OCI-LY7 (cell line): ENCODE data around the gene CDK14. TPM values are rescaled to one million over a fixed set of nuclear protein-coding genes. Genes with fewer than 3 reads are reported as not detected.

Experiments
- BruUV-seq: library from RNA; stranded (reverse); fragments of 400-500 nt; replicated peaks from 2 replicates; lab custom pipeline; 2021; lab: Mats Ljungman, UMichigan
- CTCF ChIA-PET: fragments of 300-600 bp; sonication (Branson Sonifier 250); formaldehyde crosslinking; loops from one replicate; lab custom pipeline; 2022; ENCODE audit warnings: antibody characterized with exemption; ENCODE audit not compliant: unreplicated experiment; lab: Charles Lee
- POLR2A ChIA-PET: fragments of 300-600 bp; sonication (Branson Sonifier 250); formaldehyde crosslinking; loops from one replicate; lab custom pipeline; 2022; ENCODE audit warnings: antibody characterized with exemption; lab: Charles Lee
- DNase-seq: peaks from one replicate; pipeline ENCODE4 v3.0.0-alpha.2; 2015; ENCODE audit warnings: low spot score
- H2AFZ ChIP-seq: fragments of 200-600 bp; sonication (generic), shearing (Covaris generic); 2 replicates; pipeline ENCODE4 v1.6.1; 2014; ENCODE audit warnings: mild to moderate bottlenecking, antibody characterized with exemption, low read length, moderate library complexity
- H3K27ac ChIP-seq: fragments of 200-600 bp; sonication (generic); 2 replicates; pipeline ENCODE4 v1.5.1; 2014; ENCODE audit warnings: mixed run types, low read depth, mild to moderate bottlenecking, moderate library complexity, low read length, inconsistent platforms; ENCODE audit not compliant: poor library complexity, severe bottlenecking
- H3K36me3 ChIP-seq: fragments of 200-600 bp; sonication (generic); 2 replicates; pipeline ENCODE4 v1.6.1; 2014; ENCODE audit warnings: mild to moderate bottlenecking, antibody characterized with exemption, low read length, moderate library complexity, mixed read lengths; ENCODE audit not compliant: insufficient read depth
- H3K4me1 ChIP-seq: fragments of 200-600 bp; sonication (generic); 2 replicates; pipeline ENCODE4 v1.5.1; 2014; ENCODE audit warnings: mild to moderate bottlenecking, low read length; ENCODE audit not compliant: insufficient read depth, poor library complexity, severe bottlenecking
- H3K4me2 ChIP-seq: fragments of 200-600 bp; sonication (generic); 2 replicates; pipeline ENCODE4 v1.6.1; 2014; ENCODE audit warnings: mild to moderate bottlenecking, low read length
- H3K4me3 ChIP-seq: fragments of 200-600 bp; sonication (generic); 2 replicates; pipeline ENCODE4 v1.5.1; 2014; ENCODE audit warnings: mild to moderate bottlenecking, low read depth, low read length; ENCODE audit not compliant: poor library complexity, severe bottlenecking
- H3K79me2 ChIP-seq: fragments of 200-600 bp; sonication (generic); 2 replicates; pipeline ENCODE4 v1.6.1; 2016; ENCODE audit warnings: low read depth, mild to moderate bottlenecking, low read length, moderate library complexity, mixed read lengths; ENCODE audit not compliant: insufficient read depth
- H3K9me2 ChIP-seq: fragments of 200-600 bp; sonication (generic); 2 replicates; pipeline ENCODE4 v1.6.1; 2016; ENCODE audit warnings: mild to moderate bottlenecking, low read length, mixed read lengths; ENCODE audit not compliant: insufficient read depth
- H3K9me3 ChIP-seq: fragments of 200-600 bp; sonication (generic); 2 replicates; pipeline ENCODE4 v1.6.1; 2014; ENCODE audit warnings: mild to moderate bottlenecking, mixed run types, low read length, mixed read lengths
- H4K20me1 ChIP-seq: fragments of 200-600 bp; sonication (generic); 2 replicates; pipeline ENCODE4 v1.6.1; 2014; ENCODE audit warnings: mild to moderate bottlenecking, antibody characterized with exemption, low read length, moderate library complexity, mixed read lengths; ENCODE audit not compliant: insufficient read depth
- CTCF ChIP-seq: fragments of 200-600 bp; sonication (generic); conservative IDR thresholded peaks from 2 replicates; pipeline ENCODE4 v1.5.1; 2014; ENCODE audit warnings: mild to moderate bottlenecking, antibody characterized with exemption, low read length, moderate library complexity, mixed read lengths
- EZH2phosphoT487 ChIP-seq: fragments of 200-600 bp; sonication (generic); IDR thresholded peaks from 2 replicates; pipeline ENCODE4 v1.6.1; 2018; ENCODE audit warnings: low read depth, borderline replicate concordance, mild to moderate bottlenecking, mixed run types, antibody characterized with exemption, low read length, moderate library complexity, mixed read lengths
- intact Hi-C: fragments of 100-400 bp; cut with micrococcal nuclease; formaldehyde crosslinking; loops from one replicate; pipeline ENCODE4 v1.10.0; 2022; ENCODE audit not compliant: unreplicated experiment
- total RNA-seq, 2 experiments: library from RNA; depleted of rRNA in 1 of 2; stranded (reverse); fragments of >200 nt in 1 of 2; shearing (Covaris generic) in 1 of 2; gene quantifications; 2 replicates each; pipeline ENCODE4 v1.2.3, GENCODE V29; 2014 to 2022

CDK14 gene
- total RNA-seq, 2 experiments from 2014 or later = 90.7 to 111 TPM

GRCh38 chr7:90946730-90947501 is 350.8 kb downstream of the CDK14 start:
- ChIA-PET POLR2A (interaction anchor here (2.2 kb wide), 1 partner anchor 29 kb away, joined by 6 read pairs; no protein-coding TSS in a partner anchor), CTCF (no interaction called here)

GRCh38 chr7:90948085-90948484 is 352.0 kb downstream of the CDK14 start:
- Histone ChIP-seq H3K4me2 (no peak overlapping the region), H3K4me1 (no peaks in the 10 kb centered on the region), H3K27ac (no peak overlapping the region), H3K36me3 (0 out of 2 replicates have a peak, but pooled peaks cover 4% of the 10 kb centered on the region), H3K79me2 (no peaks in the 10 kb centered on the region), H3K9me3 (no peaks in the 10 kb centered on the region), H3K9me2 (no peaks in the 10 kb centered on the region), H2AFZ (no peak overlapping the region), H4K20me1 (no peaks in the 10 kb centered on the region), H3K4me3 (no peak overlapping the region)
- ChIA-PET POLR2A (no interaction called here), CTCF (no interaction called here)
- TF ChIP-seq CTCF (no peak), EZH2phosphoT487 (no peak)
- DNase-seq = no peak
- BruUV-seq = no TSS peak
- intact Hi-C loops = no loop called here

More at GRCh38 chr7:90946730-90947501, 350.8 kb downstream of the CDK14 start:
- no peak overlapping the region for H3K4me2 ChIP-seq
- no peaks in the 10 kb centered on the region for H4K20me1 ChIP-seq
- no peak overlapping the region for H3K27ac ChIP-seq
- H3K79me2 ChIP-seq = no peaks in the 10 kb centered on the region
- no peaks in the 10 kb centered on the region for H3K9me2 ChIP-seq
- H3K36me3 ChIP-seq = 0 out of 2 replicates have a peak, but pooled peaks cover 4% of the 10 kb centered on the region
- no peak for DNase-seq
- H3K4me1 ChIP-seq = no peaks in the 10 kb centered on the region
- no peaks in the 10 kb centered on the region for H3K9me3 ChIP-seq
- TF ChIP-seq CTCF (no peak), EZH2phosphoT487 (no peak)
- intact Hi-C loops = no loop called here
- no peak overlapping the region for H3K4me3 ChIP-seq
- BruUV-seq = no TSS peak
- no peak overlapping the region for H2AFZ ChIP-seq

DNA sequence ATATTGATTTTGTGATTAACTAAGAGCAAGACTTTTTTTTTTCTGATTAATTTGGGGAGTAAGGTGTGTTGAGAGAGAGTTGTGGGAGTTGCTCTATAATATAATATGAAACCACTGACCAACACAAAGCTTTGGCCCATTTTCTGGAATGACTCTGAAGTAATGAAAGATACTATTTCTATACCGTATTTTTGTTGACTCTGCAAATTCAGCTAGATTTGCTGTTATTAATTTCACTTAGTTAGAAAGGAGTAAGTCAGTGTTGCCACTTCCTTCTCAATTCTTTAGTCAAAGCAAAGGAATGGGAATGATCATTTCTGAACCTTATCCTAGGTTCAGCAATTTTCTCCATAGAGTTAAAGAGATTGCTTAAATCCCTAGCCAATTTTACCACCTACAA is 355.1 kb downstream of the CDK14 start:
- no peaks in the 10 kb centered on the region for H3K4me1 ChIP-seq
- no peak overlapping the region for H2AFZ ChIP-seq
- H4K20me1 ChIP-seq = no peaks in the 10 kb centered on the region
- H3K27ac ChIP-seq = no peak overlapping the region
- no peaks in the 10 kb centered on the region for H3K9me2 ChIP-seq
- DNase-seq = no peak
- TF ChIP-seq CTCF = no peak
- no peak for TF ChIP-seq EZH2phosphoT487
- H3K36me3 ChIP-seq = peaks cover 18% of the 10 kb centered on the region
- ChIA-PET CTCF (no interaction called here), POLR2A (no interaction called here)
- no TSS peak for BruUV-seq
- no peak overlapping the region for H3K4me2 ChIP-seq
- no peak overlapping the region for H3K4me3 ChIP-seq
- no peaks in the 10 kb centered on the region for H3K79me2 ChIP-seq
- intact Hi-C loops = no loop called here
- H3K9me3 ChIP-seq = no peaks in the 10 kb centered on the region
